DOHH2 (cell line): ENCODE data around the gene LHB.

Experiments used
- H3F3A ChIP-seq: fragments of 200-600 bp; sonication (generic), shearing (Covaris generic); 2 replicates; pipeline ENCODE4 v1.6.0; 2016; ENCODE audit warnings: antibody characterized with exemption, mild to moderate bottlenecking; ENCODE audit not compliant: control insufficient read depth, insufficient read depth
- H3K27ac ChIP-seq: fragments of 200-600 bp; sonication (generic); 2 replicates; pipeline ENCODE4 v1.5.1; 2014; ENCODE audit warnings: low read depth, mild to moderate bottlenecking, low read length, moderate library complexity
- H3K27me3 ChIP-seq: fragments of 200-600 bp; sonication (generic); 2 replicates; pipeline ENCODE4 v1.6.1; 2014; ENCODE audit warnings: mild to moderate bottlenecking, low read length, mixed read lengths; ENCODE audit not compliant: control insufficient read depth
- H3K36me3 ChIP-seq: fragments of 200-600 bp; sonication (generic); 2 replicates; pipeline ENCODE4 v1.6.1; 2014; ENCODE audit warnings: mild to moderate bottlenecking, low read length, moderate library complexity, mixed read lengths; ENCODE audit not compliant: control insufficient read depth
- H3K4me1 ChIP-seq: fragments of 200-600 bp; sonication (generic); 2 replicates; pipeline ENCODE4 v1.6.1; 2014; ENCODE audit warnings: mild to moderate bottlenecking, low read length, mixed read lengths; ENCODE audit not compliant: control insufficient read depth
- H3K4me2 ChIP-seq: fragments of 200-600 bp; sonication (generic); 2 replicates; pipeline ENCODE4 v1.6.0; 2014; ENCODE audit warnings: mild to moderate bottlenecking, low read length, moderate library complexity
- H3K4me3 ChIP-seq: fragments of 200-600 bp; sonication (generic); 2 replicates; pipeline ENCODE4 v1.5.1; 2014; ENCODE audit warnings: mild to moderate bottlenecking, low read length, mixed read lengths
- H3K79me2 ChIP-seq: fragments of 200-600 bp; sonication (generic); 2 replicates; pipeline ENCODE4 v1.6.1; 2014; ENCODE audit warnings: mild to moderate bottlenecking, low read length, mixed read lengths; ENCODE audit not compliant: control insufficient read depth
- H3K9me2 ChIP-seq: fragments of 200-600 bp; sonication (generic); replicated peaks from 2 replicates; pipeline ENCODE4 v1.6.1; 2014; ENCODE audit warnings: mild to moderate bottlenecking, low read length, mixed read lengths; ENCODE audit not compliant: control insufficient read depth
- H3K9me3 ChIP-seq: fragments of 200-600 bp; sonication (generic); 2 replicates; pipeline ENCODE4 v1.6.1; 2014; ENCODE audit warnings: antibody characterized with exemption, low read length, mixed read lengths; ENCODE audit not compliant: control insufficient read depth, insufficient read depth
- H4K20me1 ChIP-seq: fragments of 200-600 bp; sonication (generic); 2 replicates; pipeline ENCODE4 v1.6.0; 2014; ENCODE audit warnings: low read depth, mild to moderate bottlenecking, antibody characterized with exemption, low read length, moderate library complexity; ENCODE audit not compliant: control insufficient read depth, insufficient read depth
- EZH2phosphoT487 ChIP-seq: fragments of 200-600 bp; sonication (generic); IDR thresholded peaks from 2 replicates; pipeline ENCODE4 v1.6.1; 2017; ENCODE audit warnings: borderline replicate concordance, mild to moderate bottlenecking, antibody characterized with exemption, low read length, moderate library complexity, mixed read lengths
- TF ChIP-seq, protein P1 (sequence below): fragments of 200-600 bp; sonication (generic); IDR thresholded peaks from one replicate; pipeline ENCODE4 v1.5.1; 2014; ENCODE audit warnings: antibody characterized with exemption, mild to moderate bottlenecking, low read depth, low read length; ENCODE audit not compliant: poor library complexity, severe bottlenecking

The LHB gene

DNA sequence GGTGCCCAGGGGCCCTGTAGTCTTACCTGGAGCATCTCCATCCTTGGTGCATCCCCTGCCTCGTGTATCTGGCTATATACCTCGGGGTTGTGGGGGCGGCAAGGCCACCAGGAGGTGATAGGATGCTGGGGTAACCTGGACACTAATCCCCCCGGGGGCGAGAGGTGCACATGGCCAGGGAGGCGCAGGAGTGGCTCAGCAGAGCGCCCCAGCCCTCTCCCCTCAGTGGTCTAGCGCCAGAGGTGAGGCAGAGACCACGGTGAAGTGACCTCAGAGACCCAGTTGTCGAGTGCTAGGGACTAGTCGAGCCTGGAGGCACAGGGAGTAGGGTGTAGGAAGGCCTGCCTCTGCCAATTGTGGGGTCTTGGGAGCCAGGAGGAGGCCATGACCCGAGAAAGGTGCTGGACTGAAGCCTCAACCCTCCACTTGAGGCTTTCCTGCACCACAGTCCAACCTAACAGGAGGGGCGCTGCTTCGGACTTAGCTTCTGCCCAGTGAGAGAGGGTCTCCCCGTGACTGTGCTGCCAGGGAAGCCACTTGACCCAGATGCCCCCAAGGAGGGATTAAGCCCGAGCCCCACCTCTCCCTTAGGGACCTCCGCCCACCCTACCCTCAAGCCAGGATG, at the start of gene LHB:
Gene LHB, minus strand, starts transcription at position 51 of the 625 bp plus-strand sequence. Its CDS starts 10 bp downstream, at position 41.
- peaks cover 33% of the 10 kb centered on the region for H3K36me3 ChIP-seq
- H3K4me3 ChIP-seq, result peak within 1 kb of the TSS; percentile 65
- H3K4me1 ChIP-seq, result peaks cover 45% of the 10 kb centered on the region
- H3K9me2 ChIP-seq, result no peaks in the 10 kb centered on the region
- H3K4me2 ChIP-seq, result peak within 1 kb of the TSS; percentile 68
- no peaks in the 10 kb centered on the region for H3K9me3 ChIP-seq
- no peaks in the 10 kb centered on the region for H3K79me2 ChIP-seq
- H3K27ac ChIP-seq, result no peak within 1 kb of the TSS
- TF ChIP-seq, protein P1, sequence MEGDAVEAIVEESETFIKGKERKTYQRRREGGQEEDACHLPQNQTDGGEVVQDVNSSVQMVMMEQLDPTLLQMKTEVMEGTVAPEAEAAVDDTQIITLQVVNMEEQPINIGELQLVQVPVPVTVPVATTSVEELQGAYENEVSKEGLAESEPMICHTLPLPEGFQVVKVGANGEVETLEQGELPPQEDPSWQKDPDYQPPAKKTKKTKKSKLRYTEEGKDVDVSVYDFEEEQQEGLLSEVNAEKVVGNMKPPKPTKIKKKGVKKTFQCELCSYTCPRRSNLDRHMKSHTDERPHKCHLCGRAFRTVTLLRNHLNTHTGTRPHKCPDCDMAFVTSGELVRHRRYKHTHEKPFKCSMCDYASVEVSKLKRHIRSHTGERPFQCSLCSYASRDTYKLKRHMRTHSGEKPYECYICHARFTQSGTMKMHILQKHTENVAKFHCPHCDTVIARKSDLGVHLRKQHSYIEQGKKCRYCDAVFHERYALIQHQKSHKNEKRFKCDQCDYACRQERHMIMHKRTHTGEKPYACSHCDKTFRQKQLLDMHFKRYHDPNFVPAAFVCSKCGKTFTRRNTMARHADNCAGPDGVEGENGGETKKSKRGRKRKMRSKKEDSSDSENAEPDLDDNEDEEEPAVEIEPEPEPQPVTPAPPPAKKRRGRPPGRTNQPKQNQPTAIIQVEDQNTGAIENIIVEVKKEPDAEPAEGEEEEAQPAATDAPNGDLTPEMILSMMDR, result no peak
- no peak for TF ChIP-seq EZH2phosphoT487
- no peaks in the 10 kb centered on the region for H4K20me1 ChIP-seq
- H3F3A ChIP-seq, result peaks cover 6% of the 10 kb centered on the region; the same call in 1 of the 2 replicates
- peaks cover 14% of the 10 kb centered on the region for H3K27me3 ChIP-seq

DNA sequence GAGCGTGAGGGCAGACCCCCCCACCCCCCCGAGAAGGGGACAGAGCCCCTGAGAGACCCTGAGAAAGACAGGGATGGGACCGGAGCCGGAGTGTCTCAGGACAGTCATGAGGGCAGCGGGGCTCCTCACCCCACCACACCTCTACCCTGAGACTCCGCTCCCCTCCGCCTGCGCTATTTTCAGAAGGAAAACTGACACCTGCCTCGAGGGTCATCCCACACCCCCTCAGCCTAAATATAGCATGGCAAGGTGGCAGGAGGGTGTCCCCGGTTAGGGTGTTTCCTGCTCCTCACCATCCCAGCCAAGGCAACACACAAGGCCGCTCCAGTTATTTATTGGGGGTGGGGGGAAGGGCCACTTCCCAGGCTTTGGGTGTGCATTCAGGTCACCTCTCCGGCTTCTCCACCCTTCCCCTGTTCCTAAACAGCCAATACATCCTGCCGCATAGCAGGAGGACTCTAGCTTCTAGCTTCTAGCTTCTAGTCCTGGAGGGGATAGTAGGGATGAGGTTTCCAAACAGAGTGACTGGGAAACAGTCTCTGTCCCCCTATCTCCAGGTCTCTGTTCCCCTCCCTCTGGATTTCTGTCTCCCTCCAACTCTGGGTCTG, 49.1 kb upstream of the LHB start:
- no peaks in the 10 kb centered on the region for H4K20me1 ChIP-seq
- no peaks in the 10 kb centered on the region for H3K9me2 ChIP-seq
- H3K9me3 ChIP-seq, result no peaks in the 10 kb centered on the region
- no peak for TF ChIP-seq EZH2phosphoT487
- TF ChIP-seq, protein P1, result no peak
- H3F3A ChIP-seq, result no peaks in the 10 kb centered on the region
- no peak overlapping the region for H3K4me2 ChIP-seq
- no peaks in the 10 kb centered on the region for H3K79me2 ChIP-seq
- no peak overlapping the region for H3K27ac ChIP-seq
- no peaks in the 10 kb centered on the region for H3K4me1 ChIP-seq
- H3K4me3 ChIP-seq, result no peak overlapping the region
- H3K36me3 ChIP-seq, result no peaks in the 10 kb centered on the region
- H3K27me3 ChIP-seq, result peaks cover 39% of the 10 kb centered on the region

DNA sequence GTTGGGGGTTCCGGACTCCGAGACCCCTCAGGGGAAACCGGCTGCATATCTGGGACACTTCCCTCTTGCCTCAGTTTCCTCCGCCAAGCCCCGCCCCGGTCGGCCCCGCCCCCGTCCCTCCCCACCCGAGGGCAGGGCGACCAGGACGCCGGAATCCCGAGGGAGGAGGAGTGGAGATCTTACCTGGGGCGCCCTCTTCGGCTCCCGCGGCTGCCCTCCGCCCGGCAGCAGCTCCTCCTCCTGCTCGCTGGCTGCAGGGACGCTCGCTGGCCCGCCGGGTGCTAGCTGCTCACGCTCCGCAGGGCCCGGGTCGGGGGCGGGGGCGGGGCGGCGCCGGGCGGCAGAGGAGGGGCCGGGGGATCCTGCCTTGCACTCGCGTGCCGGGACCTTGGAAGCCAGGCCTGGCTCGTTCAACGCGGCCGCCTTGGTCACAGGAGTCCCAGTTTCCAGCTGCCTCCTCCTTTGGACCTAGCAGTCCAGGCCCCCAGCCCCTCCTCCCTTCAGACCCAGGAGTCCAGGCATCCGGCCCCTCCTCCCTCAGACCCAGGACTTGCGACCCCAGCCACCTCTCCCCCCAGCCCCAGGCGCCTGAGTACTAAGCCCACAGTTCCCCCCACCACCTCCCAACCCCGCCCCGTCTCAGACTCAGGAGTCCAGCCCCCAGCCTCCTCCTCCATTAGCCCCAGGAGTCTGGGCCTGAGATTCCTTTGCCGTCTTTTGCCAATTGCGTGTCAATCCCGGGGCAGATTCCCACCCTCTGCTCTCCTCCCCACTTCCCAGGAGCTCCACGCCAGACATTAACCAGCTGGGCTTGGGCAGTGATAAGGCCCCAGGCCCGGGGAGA, 48.1 kb upstream of the LHB start, which contains the start of gene NTF4:
Gene NTF4, minus strand, starts transcription at position 51 of the 844 bp plus-strand sequence. CDS start 2,821 bp downstream, outside the sequence.
- H4K20me1 ChIP-seq, result no peaks in the 10 kb centered on the region
- no peaks in the 10 kb centered on the region for H3K9me3 ChIP-seq
- H3K4me3 ChIP-seq, result no peak within 1 kb of the TSS
- H3K27ac ChIP-seq, result no peak within 1 kb of the TSS
- 0 out of 2 replicates have a peak within 1 kb of the TSS, but pooled peaks have one; percentile 11 for H3K4me2 ChIP-seq
- H3K4me1 ChIP-seq, result no peaks in the 10 kb centered on the region
- H3K79me2 ChIP-seq, result no peaks in the 10 kb centered on the region
- no peaks in the 10 kb centered on the region for H3K9me2 ChIP-seq
- no peaks in the 10 kb centered on the region for H3F3A ChIP-seq
- no peak for TF ChIP-seq EZH2phosphoT487
- TF ChIP-seq, protein P1, result no peak
- H3K36me3 ChIP-seq, result no peaks in the 10 kb centered on the region
- peaks cover 45% of the 10 kb centered on the region for H3K27me3 ChIP-seq
